GM21529 (cell line): ENCODE measurements around the gene KRTAP1-4.
"Not testable (repeated sequence)": the region's sequence is repeated elsewhere in the genome, so short reads cannot be mapped to it uniquely, and the experiment has no call there.

Experiments
- ATAC-seq: cut with Tn5 transposase; IDR thresholded peaks from one replicate; pipeline ENCODE4 v1.9.1; 2021; ENCODE audit not compliant: unreplicated experiment

Gene KRTAP1-4, protein sequence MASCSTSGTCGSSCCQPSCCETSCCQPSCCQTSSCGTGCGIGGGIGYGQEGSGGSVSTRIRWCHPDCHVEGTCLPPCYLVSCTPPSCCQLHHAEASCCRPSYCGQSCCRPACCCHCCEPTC

GRCh38 chr17:41029633-41030245 lies at the start of gene KRTAP1-4:
TSS of gene KRTAP1-4 (minus strand) at chr17:41030195. CDS start at chr17:41030078, 117 bp downstream.
- ATAC-seq: no peak

- ATAC-seq: no peak
Observed at GRCh38 chr17:41076788-41077187, 46.8 kb upstream of the KRTAP1-4 start.

- ATAC-seq: no peak
Observed at GRCh38 chr17:41073676-41074075, 43.7 kb upstream of the KRTAP1-4 start.

- no peak for ATAC-seq
Observed at GRCh38 chr17:41071606-41072360, 41.8 kb upstream of the KRTAP1-4 start.

GRCh38 chr17:41069031-41069430 lies 39.0 kb upstream of the KRTAP1-4 start:
- no peak for ATAC-seq

DNA sequence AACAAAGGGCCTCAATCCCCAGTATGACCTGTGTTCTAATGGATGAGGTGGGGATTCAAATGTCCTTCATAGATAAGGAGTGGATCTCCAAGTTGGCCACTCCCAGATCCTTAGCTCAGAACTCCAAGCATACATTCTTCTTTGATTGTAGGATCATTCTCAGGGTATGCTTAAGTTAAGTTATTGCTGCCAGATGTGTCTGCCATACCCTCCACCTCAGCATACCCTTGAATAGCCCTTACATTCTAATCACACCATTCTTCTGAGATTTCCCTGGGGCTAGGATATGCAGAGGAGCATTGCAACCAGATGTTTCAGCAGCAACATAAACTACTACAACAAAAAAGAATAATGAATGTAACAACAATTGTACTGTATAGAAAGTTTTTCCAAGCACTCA lies 37.3 kb upstream of the KRTAP1-4 start:
- ATAC-seq: no peak

DNA sequence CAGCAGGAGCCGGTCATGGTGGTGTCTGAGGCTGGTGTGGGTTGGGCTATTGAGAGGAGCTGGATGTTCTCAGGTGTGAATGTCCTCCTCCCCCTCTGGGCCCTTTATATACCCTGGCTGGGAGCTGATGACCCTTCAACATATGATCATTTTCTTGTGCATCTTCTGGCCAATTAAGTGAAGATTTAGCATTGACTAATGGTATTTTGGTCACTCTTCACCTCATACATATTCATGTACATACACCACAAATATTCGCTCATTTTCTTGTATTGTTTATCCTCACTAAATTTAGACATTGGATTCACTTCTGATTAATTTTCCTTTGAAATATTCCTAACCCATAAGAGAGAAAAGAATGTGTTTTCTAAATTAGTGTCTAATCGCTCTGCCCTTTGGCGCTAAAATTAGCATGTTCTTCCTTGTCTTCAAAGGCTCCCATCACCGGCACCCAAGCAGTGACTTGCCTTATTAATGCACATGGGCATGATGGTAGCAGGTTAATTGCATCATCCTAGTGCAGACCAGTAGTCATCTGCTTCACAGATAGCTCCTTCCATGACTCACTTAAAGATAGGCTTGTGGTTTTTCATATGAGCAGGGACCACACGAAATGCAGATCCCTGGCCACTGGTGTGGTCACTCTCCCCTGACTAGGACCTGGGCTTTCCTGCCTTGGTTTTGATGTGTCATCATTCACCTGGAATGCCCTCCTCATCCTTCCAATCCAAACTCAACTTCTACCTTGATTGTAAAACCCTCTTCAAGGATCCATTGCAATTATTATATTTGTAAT lies 36.0 kb upstream of the KRTAP1-4 start, which contains the start of gene KRTAP2-4:
Gene KRTAP2-4, minus strand, starts transcription at position 51 of the 796 bp plus-strand sequence. Its CDS starts 34 bp downstream, at position 17.
- no peak for ATAC-seq

GRCh38 chr17:41065016-41065689 lies 35.2 kb upstream of the KRTAP1-4 start:
- not testable (repeated sequence) for ATAC-seq

DNA sequence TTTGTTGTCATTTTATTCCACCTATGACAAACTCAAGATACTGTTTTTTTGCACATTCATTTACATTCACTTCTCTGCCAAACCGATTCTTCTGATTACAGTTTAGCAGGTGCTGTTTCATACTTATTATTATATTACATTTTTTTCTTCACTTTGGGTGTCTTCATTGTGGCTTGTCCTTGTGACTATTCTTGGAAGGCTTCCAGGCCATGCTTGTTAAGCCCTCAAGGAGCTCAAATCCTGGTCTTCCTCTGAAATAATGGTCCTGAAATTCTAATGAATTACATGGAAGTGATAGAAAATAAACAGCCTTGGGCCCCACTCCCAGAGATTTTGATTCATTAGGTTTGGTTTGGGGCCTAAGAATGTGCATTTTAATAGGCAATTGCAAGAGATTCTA lies 34.3 kb upstream of the KRTAP1-4 start:
- ATAC-seq: no peak

- ATAC-seq: no peak
Observed at GRCh38 chr17:41063449-41063848, 33.5 kb upstream of the KRTAP1-4 start.

DNA sequence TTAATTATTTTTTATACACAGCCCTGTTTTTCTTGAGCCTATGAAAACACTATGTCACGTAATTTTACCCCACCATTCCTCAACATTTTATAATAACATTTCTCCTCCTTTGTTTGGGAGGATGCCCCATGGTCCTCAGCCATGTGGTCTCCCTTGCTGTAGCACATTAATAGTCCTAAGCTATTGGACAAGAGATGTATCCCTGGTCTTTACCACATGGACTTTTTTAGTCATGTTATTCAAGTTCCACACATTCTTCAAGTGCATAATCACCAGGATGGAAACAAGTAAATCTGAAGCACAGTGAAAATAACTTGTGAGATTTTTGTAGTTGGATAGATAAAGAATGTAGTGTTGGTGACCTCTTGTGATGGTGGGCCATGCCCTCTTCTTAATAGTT lies 32.0 kb upstream of the KRTAP1-4 start:
- no peak for ATAC-seq

DNA sequence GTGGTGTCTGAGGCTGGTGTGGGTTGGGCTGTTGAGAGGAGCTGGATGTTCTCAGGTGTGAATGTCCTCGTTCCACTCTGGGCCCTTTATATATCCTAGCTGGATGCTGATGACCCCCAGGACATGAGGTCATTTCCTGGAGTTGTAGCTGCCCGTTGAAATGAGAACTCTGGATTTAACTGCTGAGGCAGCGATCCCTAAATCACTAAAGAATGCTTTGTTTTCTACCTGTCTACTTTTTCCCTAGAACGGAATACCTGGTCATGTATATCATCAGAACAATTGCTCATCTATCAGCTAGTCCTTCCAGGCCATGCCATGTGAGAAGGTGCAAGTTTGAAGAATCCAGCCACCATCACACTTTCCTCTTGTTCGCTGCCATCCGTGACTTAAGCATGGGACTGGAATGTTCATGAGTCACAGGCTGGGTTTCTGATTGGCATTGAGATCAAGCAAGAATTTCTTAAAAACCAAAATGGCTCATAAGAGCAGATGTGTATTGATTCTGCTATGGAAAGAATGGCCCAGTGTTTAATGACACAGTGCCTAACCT lies 30.1 kb upstream of the KRTAP1-4 start, which contains the start of gene KRTAP2-3:
Gene KRTAP2-3, minus strand, starts transcription at position 63 of the 553 bp plus-strand sequence. CDS start 64 bp downstream, outside the sequence.
- ATAC-seq: no peak

- not testable (repeated sequence) for ATAC-seq
Observed at GRCh38 chr17:41059276-41060051, 29.5 kb upstream of the KRTAP1-4 start.

- ATAC-seq: no peak
Observed at GRCh38 chr17:41058741-41059140, 28.7 kb upstream of the KRTAP1-4 start.

DNA sequence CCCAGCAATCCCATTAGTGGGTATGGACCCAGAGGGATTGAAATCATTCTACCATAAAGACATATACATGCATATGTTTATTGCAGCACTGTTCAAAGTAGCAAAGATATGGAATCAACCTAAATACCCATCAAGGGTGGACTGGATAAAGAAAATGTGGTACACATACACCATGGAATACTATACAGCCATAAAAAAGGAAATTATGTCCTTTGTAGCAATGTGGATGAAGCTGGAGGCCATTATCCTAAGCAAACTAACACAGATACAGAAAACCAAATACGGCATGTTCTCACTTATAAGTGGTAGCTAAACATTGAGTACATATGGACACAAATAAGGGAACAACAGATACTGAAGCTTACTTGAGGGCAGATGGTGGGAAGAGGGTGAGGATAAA lies 27.6 kb upstream of the KRTAP1-4 start:
- no peak for ATAC-seq

GRCh38 chr17:41055130-41055529 lies 25.1 kb upstream of the KRTAP1-4 start, which contains the start of gene KRTAP2-2:
TSS of gene KRTAP2-2 (minus strand) at chr17:41055230. CDS start at chr17:41055211, 19 bp downstream.
- not testable (repeated sequence) for ATAC-seq

DNA sequence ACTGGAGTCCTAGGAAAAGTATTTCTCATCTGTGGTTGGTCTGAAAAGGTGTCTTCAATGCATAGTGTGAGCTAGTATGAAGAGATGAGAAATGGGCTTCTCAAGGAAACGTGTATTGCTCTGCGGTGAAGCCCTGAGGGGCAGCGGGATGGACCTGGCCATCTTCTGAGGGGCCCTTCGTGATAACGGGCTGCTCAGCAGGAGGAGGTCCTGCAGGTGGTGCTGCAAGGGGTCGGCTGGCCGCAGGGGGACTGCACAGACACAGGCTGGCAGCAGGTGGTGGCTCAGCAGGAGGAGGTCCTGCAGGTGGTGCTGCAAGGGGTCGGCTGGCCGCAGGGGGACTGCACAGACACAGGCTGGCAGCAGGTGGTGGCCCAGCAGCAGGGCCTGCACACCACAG lies 24.6 kb upstream of the KRTAP1-4 start:
- not testable (repeated sequence) for ATAC-seq

GRCh38 chr17:41054025-41054424 lies 24.0 kb upstream of the KRTAP1-4 start:
- no peak for ATAC-seq

GRCh38 chr17:41052566-41052965 lies 22.6 kb upstream of the KRTAP1-4 start:
- no peak for ATAC-seq
